ENCODE measurements around the gene PHF10.

PHF10 gene

DNA sequence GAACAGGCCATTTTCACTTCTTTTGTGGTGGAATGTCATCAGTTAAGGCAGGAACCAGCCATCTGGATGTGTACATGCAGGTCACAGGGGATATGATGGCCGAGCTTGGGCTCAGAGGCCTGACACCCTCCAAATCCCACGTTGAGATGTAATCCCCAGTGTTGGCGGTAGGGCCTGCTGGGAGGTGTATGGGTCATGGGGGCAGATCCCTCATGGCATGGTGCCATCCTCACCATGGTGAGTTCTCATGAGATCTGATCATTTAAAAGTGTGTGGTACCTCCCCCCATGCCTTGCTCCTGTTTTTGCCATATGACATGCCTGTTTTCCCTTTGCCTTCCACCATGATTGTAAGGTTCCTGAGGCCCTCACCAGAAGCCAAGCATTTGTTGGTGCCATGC, 49.3 kb downstream of the PHF10 start:
- Histone ChIP-seq H3K4me3 (ENCODE audit: extremely low read depth, insufficient read depth, low read length, poor library complexity, severe bottlenecking) (no peak overlapping the region), H3K9me3 (ENCODE audit: control insufficient read depth, low read length) (peaks cover 3% of the 10 kb centered on the region)
- WGBS, 2 experiments (ENCODE audit: insufficient coverage in 2 of 2) = 96 to 100% methylated on average over 1 to 3 of the region's 3 CpGs

DNA sequence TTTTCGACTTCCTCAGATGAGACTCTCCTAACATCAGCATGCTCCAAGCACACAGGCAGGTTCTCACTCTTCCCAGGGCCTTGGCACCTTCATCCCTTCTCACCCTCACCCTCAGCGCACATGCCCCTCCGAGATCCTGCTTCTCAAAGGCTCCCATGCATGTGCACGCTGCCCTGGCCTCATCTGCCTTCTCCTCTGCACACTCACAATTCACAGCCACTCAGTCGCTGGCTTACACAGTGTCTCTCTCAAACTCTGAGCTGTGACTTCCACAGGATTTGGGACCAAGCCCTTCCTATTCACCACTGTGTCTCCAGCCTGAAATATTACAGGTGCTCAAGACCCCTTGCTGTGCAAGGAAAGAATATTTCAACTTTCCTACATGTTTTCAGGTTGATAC, 52.7 kb downstream of the PHF10 start:
- Histone ChIP-seq H3K4me1 (ENCODE audit: control insufficient read depth, insufficient read depth, low read length, poor library complexity, severe bottlenecking) (no peaks in the 10 kb centered on the region), H3K27ac (ENCODE audit: low read depth, low read length, severe bottlenecking) (no peak overlapping the region), H3K4me3 (ENCODE audit: extremely low read depth, insufficient read depth, low read length, poor library complexity, severe bottlenecking) (no peak overlapping the region), H3K9me3 (ENCODE audit: control insufficient read depth, low read length) (no peaks in the 10 kb centered on the region), H3K36me3 (ENCODE audit: control insufficient read depth, insufficient read depth, low read length) (peaks cover 54% of the 10 kb centered on the region)
- 94 to 96% methylated on average over 5 of the region's 5 CpGs for WGBS, 2 experiments (ENCODE audit: insufficient coverage in 2 of 2)

More for the DNA sequence above, 49.3 kb downstream of the PHF10 start:
- Histone ChIP-seq H3K27ac (ENCODE audit: low read depth, low read length, severe bottlenecking) (no peak overlapping the region), H3K4me1 (ENCODE audit: control insufficient read depth, insufficient read depth, low read length, poor library complexity, severe bottlenecking) (no peaks in the 10 kb centered on the region), H3K36me3 (ENCODE audit: control insufficient read depth, insufficient read depth, low read length) (peaks cover 56% of the 10 kb centered on the region)

DNA sequence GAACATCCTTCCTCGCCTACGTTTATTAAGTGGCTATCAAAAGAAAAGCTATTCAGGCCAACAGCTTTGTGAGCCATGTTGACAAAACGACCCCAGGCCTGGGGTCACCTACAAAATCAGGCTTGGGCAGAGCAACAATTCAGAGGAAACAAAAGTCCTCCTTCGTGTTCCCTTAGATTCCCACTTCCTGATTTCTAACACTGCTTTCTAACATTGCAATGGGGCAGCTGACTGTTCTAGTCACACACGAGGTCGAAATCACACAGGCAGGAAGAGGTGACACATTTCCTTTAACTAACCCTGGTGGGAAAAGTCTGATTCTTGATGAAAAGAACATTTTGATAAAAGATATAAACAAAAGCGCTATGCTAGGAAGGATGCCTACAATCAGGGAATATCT, 54.4 kb downstream of the PHF10 start:
- no peaks in the 10 kb centered on the region for H3K9me3 ChIP-seq (ENCODE audit: control insufficient read depth, low read length)
- peaks cover 51% of the 10 kb centered on the region for H3K36me3 ChIP-seq (ENCODE audit: control insufficient read depth, insufficient read depth, low read length)
- WGBS, 2 experiments (ENCODE audit: insufficient coverage in 2 of 2) = 57 to 72% methylated on average over 2 of the region's 7 CpGs
- H3K4me3 ChIP-seq (ENCODE audit: extremely low read depth, insufficient read depth, low read length, poor library complexity, severe bottlenecking) = no peak overlapping the region
- no peaks in the 10 kb centered on the region for H3K4me1 ChIP-seq (ENCODE audit: control insufficient read depth, insufficient read depth, low read length, poor library complexity, severe bottlenecking)
- H3K27ac ChIP-seq (ENCODE audit: low read depth, low read length, severe bottlenecking) = peak overlapping the region; percentile 42

DNA sequence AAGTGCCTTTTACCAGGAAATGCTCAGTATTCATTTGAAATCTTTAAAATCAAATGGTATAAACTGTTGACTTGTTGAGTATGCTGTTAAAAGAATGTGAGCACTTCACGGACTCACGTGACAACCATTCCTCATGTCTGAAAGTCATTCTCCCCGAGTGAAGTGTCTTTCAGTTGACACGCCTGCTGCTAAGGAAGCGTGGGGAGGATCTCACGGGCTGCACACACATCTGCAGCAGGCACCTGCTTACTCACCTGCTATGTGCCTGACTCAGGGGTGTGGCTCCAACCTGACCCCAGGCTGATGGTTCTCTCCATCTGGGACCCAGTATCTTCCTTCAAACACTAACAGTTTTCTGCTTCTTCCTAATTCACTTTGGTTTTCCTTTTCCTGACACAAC, 55.2 kb downstream of the PHF10 start:
- peaks cover 55% of the 10 kb centered on the region for H3K36me3 ChIP-seq (ENCODE audit: control insufficient read depth, insufficient read depth, low read length)
- peak overlapping the region; percentile 42 for H3K27ac ChIP-seq (ENCODE audit: low read depth, low read length, severe bottlenecking)
- H3K4me3 ChIP-seq (ENCODE audit: extremely low read depth, insufficient read depth, low read length, poor library complexity, severe bottlenecking) = no peak overlapping the region
- no peaks in the 10 kb centered on the region for H3K9me3 ChIP-seq (ENCODE audit: control insufficient read depth, low read length)
- H3K4me1 ChIP-seq (ENCODE audit: control insufficient read depth, insufficient read depth, low read length, poor library complexity, severe bottlenecking) = no peaks in the 10 kb centered on the region
- 97 to 100% methylated on average over 6 of the region's 6 CpGs for WGBS, 2 experiments (ENCODE audit: insufficient coverage in 2 of 2)

DNA sequence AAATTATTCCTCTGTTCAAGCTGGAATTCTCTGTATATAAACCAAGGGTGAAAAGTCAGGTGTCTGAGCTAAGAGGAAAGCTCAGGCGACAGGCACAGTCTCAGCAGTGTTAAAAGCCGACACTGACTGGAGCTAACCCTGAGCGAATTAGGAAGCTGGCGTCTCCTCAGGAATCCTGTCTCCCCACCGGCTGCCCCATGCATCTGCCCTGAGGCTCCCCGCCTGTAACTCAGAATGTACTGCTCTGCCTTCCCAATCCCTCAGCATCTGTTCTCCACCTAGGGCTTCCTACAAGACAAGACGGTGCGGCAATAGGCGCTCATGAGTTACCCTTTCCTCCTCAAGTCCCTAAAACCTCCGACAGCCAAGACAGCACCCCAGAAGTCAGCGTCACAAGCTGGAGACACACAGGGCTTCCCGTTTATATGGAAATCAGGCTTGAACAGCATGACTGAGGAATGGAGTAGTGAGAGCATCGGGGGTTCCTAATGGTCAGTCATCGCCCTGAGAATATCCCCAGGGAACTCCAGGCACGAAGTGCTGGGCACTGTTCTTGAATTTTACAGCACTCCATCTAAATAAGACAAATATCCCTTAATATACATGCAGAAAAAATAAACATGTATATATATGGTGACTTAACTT, 56.0 kb downstream of the PHF10 start:
- Histone ChIP-seq H3K36me3 (ENCODE audit: control insufficient read depth, insufficient read depth, low read length) (peaks cover 63% of the 10 kb centered on the region), H3K4me1 (ENCODE audit: control insufficient read depth, insufficient read depth, low read length, poor library complexity, severe bottlenecking) (no peaks in the 10 kb centered on the region), H3K27ac (ENCODE audit: low read depth, low read length, severe bottlenecking) (no peak overlapping the region), H3K9me3 (ENCODE audit: control insufficient read depth, low read length) (no peaks in the 10 kb centered on the region), H3K4me3 (ENCODE audit: extremely low read depth, insufficient read depth, low read length, poor library complexity, severe bottlenecking) (no peak overlapping the region)
- WGBS, 2 experiments (ENCODE audit: insufficient coverage in 2 of 2) = 81 to 82% methylated on average over 10 to 13 of the region's 15 CpGs

DNA sequence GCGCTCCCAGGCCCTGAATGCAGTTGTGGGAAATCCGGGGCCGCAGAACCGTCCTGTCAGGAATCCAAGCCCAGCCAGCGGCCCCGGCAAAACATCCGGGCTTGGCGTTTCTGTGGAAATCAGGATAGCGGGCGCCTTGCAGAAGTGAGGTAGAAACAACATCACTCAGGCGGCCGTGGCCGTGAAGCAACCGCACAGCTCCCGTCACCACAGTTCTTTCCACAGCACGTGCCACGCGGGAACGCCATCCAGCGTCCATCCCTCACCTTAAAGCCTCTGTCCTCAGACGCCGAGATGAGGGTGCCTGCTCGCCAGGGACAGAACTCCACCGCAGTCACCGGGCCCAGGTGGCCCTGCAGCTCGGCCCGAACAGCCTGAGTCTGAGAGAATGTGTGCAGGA, 56.6 kb downstream of the PHF10 start:
- Histone ChIP-seq H3K36me3 (ENCODE audit: control insufficient read depth, insufficient read depth, low read length) (peaks cover 62% of the 10 kb centered on the region), H3K27ac (ENCODE audit: low read depth, low read length, severe bottlenecking) (no peak overlapping the region), H3K9me3 (ENCODE audit: control insufficient read depth, low read length) (no peaks in the 10 kb centered on the region), H3K4me1 (ENCODE audit: control insufficient read depth, insufficient read depth, low read length, poor library complexity, severe bottlenecking) (no peaks in the 10 kb centered on the region), H3K4me3 (ENCODE audit: extremely low read depth, insufficient read depth, low read length, poor library complexity, severe bottlenecking) (no peak overlapping the region)
- 94 to 98% methylated on average over 20 to 23 of the region's 27 CpGs for WGBS, 2 experiments (ENCODE audit: insufficient coverage in 2 of 2)

DNA sequence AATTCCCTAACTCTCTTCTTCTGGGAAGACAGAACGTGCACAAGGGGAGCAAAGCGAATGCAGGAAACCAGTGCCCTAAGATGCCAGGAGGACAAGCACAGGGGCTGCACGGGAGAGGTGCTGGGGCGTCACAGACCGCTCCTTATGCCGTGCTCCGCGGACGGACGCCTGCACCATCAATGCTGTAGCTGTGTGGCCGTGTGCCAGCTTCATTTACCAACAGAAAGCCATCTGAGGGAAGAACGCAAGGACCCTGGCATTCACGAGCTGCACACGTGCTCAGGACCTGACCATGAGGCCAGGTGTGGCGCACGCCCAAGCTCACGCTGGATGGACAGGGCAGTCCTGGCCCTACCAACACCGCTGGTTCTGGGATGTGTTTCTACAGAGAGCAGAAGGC, 57.9 kb downstream of the PHF10 start:
- 93 to 94% methylated on average over 16 to 18 of the region's 18 CpGs for WGBS, 2 experiments (ENCODE audit: insufficient coverage in 2 of 2)
- Histone ChIP-seq H3K36me3 (ENCODE audit: control insufficient read depth, insufficient read depth, low read length) (peaks cover 56% of the 10 kb centered on the region), H3K4me1 (ENCODE audit: control insufficient read depth, insufficient read depth, low read length, poor library complexity, severe bottlenecking) (no peaks in the 10 kb centered on the region), H3K4me3 (ENCODE audit: extremely low read depth, insufficient read depth, low read length, poor library complexity, severe bottlenecking) (no peak overlapping the region), H3K27ac (ENCODE audit: low read depth, low read length, severe bottlenecking) (no peak overlapping the region), H3K9me3 (ENCODE audit: control insufficient read depth, low read length) (no peaks in the 10 kb centered on the region)

DNA sequence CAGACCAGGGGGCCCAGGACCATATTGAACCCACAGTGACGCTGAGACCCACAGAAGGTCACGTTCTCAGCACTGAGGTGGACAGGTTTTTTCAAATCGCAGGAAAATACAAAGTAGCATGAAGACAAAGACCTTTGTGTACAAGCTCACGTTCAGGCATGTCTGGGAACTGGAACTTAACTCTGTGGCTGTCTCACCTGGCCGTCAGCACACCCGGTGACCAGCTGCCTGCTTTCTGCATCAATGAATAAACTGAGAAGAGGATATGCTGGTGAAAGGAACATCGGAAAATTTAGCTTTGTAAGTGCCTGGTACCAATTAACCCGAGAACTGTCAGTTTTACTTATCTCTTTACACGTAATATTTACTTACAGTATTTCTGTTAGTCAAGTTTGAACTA, 59.0 kb downstream of the PHF10 start:
- Histone ChIP-seq H3K4me1 (ENCODE audit: control insufficient read depth, insufficient read depth, low read length, poor library complexity, severe bottlenecking) (no peaks in the 10 kb centered on the region), H3K9me3 (ENCODE audit: control insufficient read depth, low read length) (no peaks in the 10 kb centered on the region), H3K4me3 (ENCODE audit: extremely low read depth, insufficient read depth, low read length, poor library complexity, severe bottlenecking) (no peak overlapping the region), H3K27ac (ENCODE audit: low read depth, low read length, severe bottlenecking) (no peak overlapping the region), H3K36me3 (ENCODE audit: control insufficient read depth, insufficient read depth, low read length) (peaks cover 56% of the 10 kb centered on the region)
- 92 to 95% methylated on average over 6 to 7 of the region's 9 CpGs for WGBS, 2 experiments (ENCODE audit: insufficient coverage in 2 of 2)

DNA sequence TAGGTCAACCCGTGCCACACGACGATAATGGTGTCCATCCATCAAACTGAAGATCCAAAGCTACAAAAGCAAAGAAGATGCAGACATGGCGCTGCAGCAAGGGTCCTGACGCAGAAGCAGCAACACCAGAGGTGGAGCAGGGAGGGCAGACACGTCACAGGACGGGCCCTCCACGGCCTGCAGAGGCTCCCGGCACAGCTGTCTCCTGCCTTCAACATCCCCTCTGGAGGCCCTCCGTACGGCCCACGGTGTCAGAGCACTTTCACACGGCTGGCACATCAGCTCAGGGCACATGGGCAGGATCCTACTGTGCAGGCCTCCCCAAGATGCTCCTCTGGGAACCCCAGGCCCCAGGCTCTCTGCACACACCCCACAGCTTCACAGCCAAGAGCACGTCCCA, 60.1 kb downstream of the PHF10 start:
- no peak overlapping the region for H3K4me3 ChIP-seq (ENCODE audit: extremely low read depth, insufficient read depth, low read length, poor library complexity, severe bottlenecking)
- WGBS, 2 experiments (ENCODE audit: insufficient coverage in 2 of 2) = 93 to 97% methylated on average over 12 to 13 of the region's 14 CpGs

DNA sequence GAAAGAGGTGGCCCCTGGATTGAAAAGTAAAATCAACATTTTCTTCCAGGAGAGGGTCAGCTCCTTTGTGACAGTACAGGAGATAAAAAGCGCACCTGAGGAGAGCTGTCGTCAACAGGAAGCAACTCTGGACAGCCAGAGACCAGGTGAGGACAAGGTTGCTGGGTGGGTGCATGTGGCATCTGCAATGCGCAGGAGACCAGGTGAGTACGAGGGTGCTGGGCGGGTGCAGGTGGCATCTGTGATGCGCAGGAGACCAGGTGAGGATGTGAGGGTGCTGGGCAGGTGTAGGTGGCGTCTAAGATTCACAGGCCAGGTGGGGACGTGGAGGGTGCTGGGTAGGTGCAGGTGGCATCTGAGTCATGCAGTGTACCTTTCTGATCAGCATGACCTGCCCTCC, 60.8 kb downstream of the PHF10 start:
- no peak overlapping the region for H3K27ac ChIP-seq (ENCODE audit: low read depth, low read length, severe bottlenecking)
- H3K36me3 ChIP-seq (ENCODE audit: control insufficient read depth, insufficient read depth, low read length) = peaks cover 46% of the 10 kb centered on the region
- 97 to 98% methylated on average over 7 of the region's 8 CpGs for WGBS, 2 experiments (ENCODE audit: insufficient coverage in 2 of 2)
- H3K9me3 ChIP-seq (ENCODE audit: control insufficient read depth, low read length) = no peaks in the 10 kb centered on the region
- no peaks in the 10 kb centered on the region for H3K4me1 ChIP-seq (ENCODE audit: control insufficient read depth, insufficient read depth, low read length, poor library complexity, severe bottlenecking)
- no peak overlapping the region for H3K4me3 ChIP-seq (ENCODE audit: extremely low read depth, insufficient read depth, low read length, poor library complexity, severe bottlenecking)

More for the DNA sequence above, 60.1 kb downstream of the PHF10 start:
- Histone ChIP-seq H3K4me1 (ENCODE audit: control insufficient read depth, insufficient read depth, low read length, poor library complexity, severe bottlenecking) (no peaks in the 10 kb centered on the region), H3K27ac (ENCODE audit: low read depth, low read length, severe bottlenecking) (no peak overlapping the region), H3K36me3 (ENCODE audit: control insufficient read depth, insufficient read depth, low read length) (peaks cover 50% of the 10 kb centered on the region), H3K9me3 (ENCODE audit: control insufficient read depth, low read length) (no peaks in the 10 kb centered on the region)

DNA sequence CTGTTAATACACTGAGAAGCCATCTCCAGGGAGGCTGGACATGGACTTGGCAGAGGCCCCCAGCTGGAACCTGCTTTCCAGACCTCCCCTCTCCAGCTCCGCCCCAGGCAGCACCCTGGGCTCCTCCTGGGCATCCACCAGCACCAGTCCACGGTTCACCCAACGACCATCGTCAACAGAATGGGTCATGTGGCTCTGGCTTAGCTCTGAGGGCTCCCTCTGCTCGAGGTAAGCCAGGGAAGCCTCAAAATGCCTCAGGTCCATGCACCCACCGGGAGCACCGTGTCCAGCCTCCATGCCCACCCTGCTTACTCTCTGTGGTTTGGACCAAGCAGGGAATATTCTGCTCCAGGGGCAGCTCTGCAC, 62.9 kb downstream of the PHF10 start:
- 94 to 98% methylated on average over 5 to 7 of the region's 7 CpGs for WGBS, 2 experiments (ENCODE audit: insufficient coverage in 2 of 2)
- Histone ChIP-seq H3K9me3 (ENCODE audit: control insufficient read depth, low read length) (no peaks in the 10 kb centered on the region), H3K36me3 (ENCODE audit: control insufficient read depth, insufficient read depth, low read length) (peaks cover 51% of the 10 kb centered on the region), H3K27ac (ENCODE audit: low read depth, low read length, severe bottlenecking) (no peak overlapping the region), H3K4me1 (ENCODE audit: control insufficient read depth, insufficient read depth, low read length, poor library complexity, severe bottlenecking) (no peaks in the 10 kb centered on the region), H3K4me3 (ENCODE audit: extremely low read depth, insufficient read depth, low read length, poor library complexity, severe bottlenecking) (no peak overlapping the region)

All from mesodermal cell (in vitro differentiated cells).